Endothelial cell of umbilical vein (primary cell): Measurements from ENCODE around the gene PPM1G.

Experiments
- EZH2 ChIP-seq: IDR thresholded peaks from 2 replicates; pipeline ENCODE4 v1.6.1; 2012; ENCODE audit warnings: borderline replicate concordance, low read depth, mild to moderate bottlenecking, moderate library complexity, low read length, inconsistent platforms; ENCODE audit not compliant: severe bottlenecking
- FOS ChIP-seq: IDR thresholded peaks from 2 replicates; pipeline ENCODE4 v1.6.1; 2011; ENCODE audit warnings: mild to moderate bottlenecking, low read length, moderate library complexity, borderline replicate concordance; ENCODE audit not compliant: insufficient read depth
- GATA2 ChIP-seq: IDR thresholded peaks from 2 replicates; pipeline ENCODE4 v1.7.0; 2011; ENCODE audit warnings: low read depth, mild to moderate bottlenecking, moderate library complexity, mixed read lengths, low read length; ENCODE audit not compliant: insufficient read length, insufficient read depth
- JUN ChIP-seq: IDR thresholded peaks from 2 replicates; pipeline ENCODE4 v1.6.1; 2011; ENCODE audit warnings: borderline replicate concordance, low read depth; ENCODE audit not compliant: insufficient read length, insufficient read depth
- MYC ChIP-seq: IDR thresholded peaks from one replicate; pipeline ENCODE4 v1.6.1; 2011; ENCODE audit warnings: mild to moderate bottlenecking, low read depth, low read length
- POLR2A ChIP-seq: IDR thresholded peaks from 2 replicates; pipeline ENCODE4 v1.6.1; 2012; ENCODE audit warnings: low read depth, mild to moderate bottlenecking, control low read depth, low read length
- POLR2AphosphoS5 ChIP-seq: IDR thresholded peaks from 2 replicates; pipeline ENCODE4 v1.6.1; 2012; ENCODE audit warnings: low read depth, mild to moderate bottlenecking, control low read depth, low read length, moderate library complexity; ENCODE audit not compliant: insufficient read depth
- TF ChIP-seq, protein P1 (sequence below), 2 donors: IDR thresholded peaks; 1 replicate in 1 of 2; 2 replicates in 1 of 2; pipeline ENCODE4 v1.5.1; 2011; ENCODE audit warnings: low read length in 2 of 2, mild to moderate bottlenecking in 2 of 2, moderate library complexity in 2 of 2, control low read depth in 1 of 2, inconsistent platforms in 1 of 2, low read depth in 1 of 2; ENCODE audit not compliant: insufficient read depth in 1 of 2; ENCODE audit errors: extremely low read depth in 1 of 2
- TF ChIP-seq, protein P2 (sequence below): IDR thresholded peaks from 2 replicates; pipeline ENCODE4 v1.6.1; 2011; ENCODE audit not compliant: insufficient read depth, insufficient read length

DNA sequence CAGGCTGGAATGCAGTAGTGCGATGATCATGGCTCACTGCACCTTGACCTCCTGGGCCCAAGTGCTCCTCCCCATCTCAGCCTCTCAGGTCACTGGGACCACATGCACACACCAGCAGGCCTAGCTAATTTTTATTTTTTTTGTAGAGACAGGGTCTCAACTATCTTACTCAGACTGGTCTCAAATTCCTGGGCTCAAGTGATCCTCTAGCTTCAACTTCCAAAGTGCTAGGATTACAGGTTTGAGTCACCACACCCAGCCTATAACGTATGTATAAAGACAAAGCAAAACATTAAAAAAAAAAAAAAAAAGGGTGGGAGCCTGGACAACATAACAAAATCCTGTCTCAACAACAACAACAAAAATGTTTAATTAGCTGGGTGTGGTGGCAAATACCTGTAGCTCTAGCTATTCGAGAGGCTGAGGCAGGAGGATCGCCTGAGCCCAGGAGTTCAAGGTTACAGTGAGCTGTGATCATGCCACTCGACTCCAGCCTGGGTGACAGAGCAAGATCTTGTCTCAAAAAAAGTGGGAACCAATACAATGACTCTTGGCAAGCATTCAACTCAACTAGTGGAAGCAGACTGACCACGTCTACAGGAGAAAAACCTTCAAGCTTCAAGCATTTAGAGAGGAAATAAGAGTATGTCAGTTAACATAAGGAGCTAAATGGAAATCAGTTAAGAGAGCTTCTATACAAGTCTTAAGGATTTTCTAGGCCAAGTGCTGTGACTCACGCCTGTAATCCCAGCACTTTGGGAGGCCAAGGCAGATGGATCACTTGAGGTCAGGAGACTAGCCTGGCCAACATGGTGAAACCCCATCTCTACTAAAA is 55.4 kb downstream of the PPM1G start:
- TF ChIP-seq, protein P1, sequence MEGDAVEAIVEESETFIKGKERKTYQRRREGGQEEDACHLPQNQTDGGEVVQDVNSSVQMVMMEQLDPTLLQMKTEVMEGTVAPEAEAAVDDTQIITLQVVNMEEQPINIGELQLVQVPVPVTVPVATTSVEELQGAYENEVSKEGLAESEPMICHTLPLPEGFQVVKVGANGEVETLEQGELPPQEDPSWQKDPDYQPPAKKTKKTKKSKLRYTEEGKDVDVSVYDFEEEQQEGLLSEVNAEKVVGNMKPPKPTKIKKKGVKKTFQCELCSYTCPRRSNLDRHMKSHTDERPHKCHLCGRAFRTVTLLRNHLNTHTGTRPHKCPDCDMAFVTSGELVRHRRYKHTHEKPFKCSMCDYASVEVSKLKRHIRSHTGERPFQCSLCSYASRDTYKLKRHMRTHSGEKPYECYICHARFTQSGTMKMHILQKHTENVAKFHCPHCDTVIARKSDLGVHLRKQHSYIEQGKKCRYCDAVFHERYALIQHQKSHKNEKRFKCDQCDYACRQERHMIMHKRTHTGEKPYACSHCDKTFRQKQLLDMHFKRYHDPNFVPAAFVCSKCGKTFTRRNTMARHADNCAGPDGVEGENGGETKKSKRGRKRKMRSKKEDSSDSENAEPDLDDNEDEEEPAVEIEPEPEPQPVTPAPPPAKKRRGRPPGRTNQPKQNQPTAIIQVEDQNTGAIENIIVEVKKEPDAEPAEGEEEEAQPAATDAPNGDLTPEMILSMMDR (IDR thresholded peaks at IDR 0.05; ENCODE audit: extremely low read depth in 1 of 2, insufficient read depth in 1 of 2, low read depth in 1 of 2, low read length in 2 of 2), result no peak
- TF ChIP-seq GATA2 (no peak), JUN (no peak), POLR2A (no peak), POLR2AphosphoS5 (no peak), EZH2 (no peak), MYC (no peak), FOS (no peak)
- TF ChIP-seq, protein P2, sequence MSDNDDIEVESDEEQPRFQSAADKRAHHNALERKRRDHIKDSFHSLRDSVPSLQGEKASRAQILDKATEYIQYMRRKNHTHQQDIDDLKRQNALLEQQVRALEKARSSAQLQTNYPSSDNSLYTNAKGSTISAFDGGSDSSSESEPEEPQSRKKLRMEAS, result no peak
